ENCODE data around the gene NRARP. TPM values are rescaled to one million over a fixed set of nuclear protein-coding genes. Genes with fewer than 3 reads are reported as not detected.

The NRARP gene
- total and polyA plus RNA-seq, 7 donors, result 0.73 to 7.5 (median 3.5) TPM

DNA sequence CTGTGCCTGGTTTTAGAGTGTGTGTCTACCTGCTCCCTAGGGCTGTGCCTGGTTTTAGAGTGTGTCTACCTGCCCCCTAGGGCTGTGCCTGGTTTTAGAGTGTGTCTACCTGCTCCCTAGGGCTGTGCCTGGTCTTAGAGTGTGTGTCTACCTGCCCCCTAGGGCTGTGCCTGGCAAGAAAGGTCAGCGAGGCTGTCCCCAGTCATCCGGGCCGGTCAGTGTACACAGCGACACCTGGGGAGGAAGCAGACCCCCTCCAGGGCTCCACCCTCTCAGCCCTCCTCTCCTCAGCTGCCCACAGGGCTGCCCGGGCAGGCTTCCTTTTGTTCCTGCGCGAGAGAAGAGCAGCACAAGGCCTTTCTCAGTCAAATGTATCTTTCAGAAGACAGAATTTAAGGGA lies 4.1 kb downstream of the NRARP start:
- Histone ChIP-seq H3K4me3 (peak overlapping the region; percentile 66), H3K9me3 (no peaks in the 10 kb centered on the region), H3K36me3 (ENCODE audit: insufficient read depth in 1 of 2, low read depth in 1 of 2) (no peaks in the 10 kb centered on the region), H3K4me1 (peaks cover 7% of the 10 kb centered on the region), H3K27ac (peak overlapping the region; percentile 50), H3K27me3 (ENCODE audit: insufficient read depth in 3 of 3, low read length in 2 of 3) (peaks cover 0 to 87% (median 32%) of the 10 kb centered on the region in 3 donors)
- intact Hi-C loops (cut with DNase I), result loop anchor here (2.0 to 10.0 kb wide), 3 partner anchors 109 to 227 kb away; no protein-coding TSS in a partner anchor
- 52 to 81% (median 70%) methylated on average over 7 of the region's 7 CpGs for WGBS, 3 donors
- TF ChIP-seq, protein P1, sequence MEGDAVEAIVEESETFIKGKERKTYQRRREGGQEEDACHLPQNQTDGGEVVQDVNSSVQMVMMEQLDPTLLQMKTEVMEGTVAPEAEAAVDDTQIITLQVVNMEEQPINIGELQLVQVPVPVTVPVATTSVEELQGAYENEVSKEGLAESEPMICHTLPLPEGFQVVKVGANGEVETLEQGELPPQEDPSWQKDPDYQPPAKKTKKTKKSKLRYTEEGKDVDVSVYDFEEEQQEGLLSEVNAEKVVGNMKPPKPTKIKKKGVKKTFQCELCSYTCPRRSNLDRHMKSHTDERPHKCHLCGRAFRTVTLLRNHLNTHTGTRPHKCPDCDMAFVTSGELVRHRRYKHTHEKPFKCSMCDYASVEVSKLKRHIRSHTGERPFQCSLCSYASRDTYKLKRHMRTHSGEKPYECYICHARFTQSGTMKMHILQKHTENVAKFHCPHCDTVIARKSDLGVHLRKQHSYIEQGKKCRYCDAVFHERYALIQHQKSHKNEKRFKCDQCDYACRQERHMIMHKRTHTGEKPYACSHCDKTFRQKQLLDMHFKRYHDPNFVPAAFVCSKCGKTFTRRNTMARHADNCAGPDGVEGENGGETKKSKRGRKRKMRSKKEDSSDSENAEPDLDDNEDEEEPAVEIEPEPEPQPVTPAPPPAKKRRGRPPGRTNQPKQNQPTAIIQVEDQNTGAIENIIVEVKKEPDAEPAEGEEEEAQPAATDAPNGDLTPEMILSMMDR (IDR thresholded peaks at IDR 0.05), result no peak
- ATAC-seq (no peak), DNase-seq (no peak)

DNA sequence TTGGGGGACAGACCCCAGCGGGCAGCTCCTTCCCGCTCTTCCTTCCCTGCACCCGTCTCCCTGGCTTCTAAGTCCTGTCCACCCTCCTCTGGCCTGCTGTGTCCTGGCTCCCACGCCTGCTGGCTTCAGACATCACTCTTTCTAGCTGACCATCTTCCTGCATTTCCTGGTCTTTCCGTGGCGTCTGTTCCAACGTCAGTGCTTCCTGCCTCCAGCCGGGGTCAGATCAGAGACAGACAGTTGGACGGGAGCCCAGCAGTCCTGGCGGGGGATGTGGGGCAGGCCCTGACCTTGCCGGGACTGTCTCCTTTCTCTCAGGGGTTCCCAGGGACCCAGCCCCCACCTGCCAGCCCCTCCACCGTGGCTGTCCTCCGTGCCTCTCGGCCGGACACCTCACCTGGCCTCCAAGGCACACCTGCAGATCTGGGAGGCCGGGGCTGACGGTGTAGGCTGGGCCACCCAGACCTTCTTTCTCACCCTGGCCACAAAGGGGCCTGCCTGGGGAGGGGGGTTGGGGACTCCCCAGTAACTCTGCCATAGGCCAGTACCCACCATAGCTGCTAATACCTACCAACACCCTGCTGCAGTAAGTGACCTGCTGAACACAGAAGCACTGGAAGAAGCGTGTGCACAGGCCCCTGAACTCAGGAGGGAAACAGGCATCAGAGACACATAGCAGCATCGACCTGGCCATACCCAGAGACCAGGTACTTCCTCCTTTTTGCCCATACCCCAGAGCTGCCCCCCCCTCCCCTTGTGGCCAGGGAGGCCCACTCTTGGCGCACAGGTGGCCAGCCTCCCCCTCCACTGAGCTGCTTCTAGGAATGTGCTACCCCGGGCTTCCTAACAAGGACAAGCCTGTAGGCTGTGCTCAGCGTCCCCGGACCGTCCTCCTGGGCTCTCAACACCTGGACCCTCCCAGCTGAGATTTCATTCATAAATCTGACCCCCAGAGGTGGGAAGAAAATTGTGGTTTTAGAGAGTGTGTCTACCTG lies 5.1 kb downstream of the NRARP start:
- Histone ChIP-seq H3K9me3 (no peaks in the 10 kb centered on the region), H3K4me1 (peaks cover 7% of the 10 kb centered on the region), H3K27ac (peak overlapping the region; percentile 58), H3K4me3 (peak overlapping the region; percentile 59), H3K36me3 (ENCODE audit: insufficient read depth in 1 of 2, low read depth in 1 of 2) (no peaks in the 10 kb centered on the region), H3K27me3 (ENCODE audit: insufficient read depth in 3 of 3, low read length in 2 of 3) (peaks cover 0 to 85% (median 32%) of the 10 kb centered on the region in 3 donors)
- DNase-seq, result no peak
- ATAC-seq, result peak in 2 of 4 donors; percentile 11 to 18
- intact Hi-C loops (cut with DNase I), result loop anchor here (2.0 to 10.0 kb wide), 3 partner anchors 110 to 228 kb away; no protein-coding TSS in a partner anchor
- TF ChIP-seq, protein P1 (IDR thresholded peaks at IDR 0.05), result no peak
- WGBS, 3 donors, result 51 to 60% (median 57%) methylated on average over 24 of the region's 24 CpGs

DNA sequence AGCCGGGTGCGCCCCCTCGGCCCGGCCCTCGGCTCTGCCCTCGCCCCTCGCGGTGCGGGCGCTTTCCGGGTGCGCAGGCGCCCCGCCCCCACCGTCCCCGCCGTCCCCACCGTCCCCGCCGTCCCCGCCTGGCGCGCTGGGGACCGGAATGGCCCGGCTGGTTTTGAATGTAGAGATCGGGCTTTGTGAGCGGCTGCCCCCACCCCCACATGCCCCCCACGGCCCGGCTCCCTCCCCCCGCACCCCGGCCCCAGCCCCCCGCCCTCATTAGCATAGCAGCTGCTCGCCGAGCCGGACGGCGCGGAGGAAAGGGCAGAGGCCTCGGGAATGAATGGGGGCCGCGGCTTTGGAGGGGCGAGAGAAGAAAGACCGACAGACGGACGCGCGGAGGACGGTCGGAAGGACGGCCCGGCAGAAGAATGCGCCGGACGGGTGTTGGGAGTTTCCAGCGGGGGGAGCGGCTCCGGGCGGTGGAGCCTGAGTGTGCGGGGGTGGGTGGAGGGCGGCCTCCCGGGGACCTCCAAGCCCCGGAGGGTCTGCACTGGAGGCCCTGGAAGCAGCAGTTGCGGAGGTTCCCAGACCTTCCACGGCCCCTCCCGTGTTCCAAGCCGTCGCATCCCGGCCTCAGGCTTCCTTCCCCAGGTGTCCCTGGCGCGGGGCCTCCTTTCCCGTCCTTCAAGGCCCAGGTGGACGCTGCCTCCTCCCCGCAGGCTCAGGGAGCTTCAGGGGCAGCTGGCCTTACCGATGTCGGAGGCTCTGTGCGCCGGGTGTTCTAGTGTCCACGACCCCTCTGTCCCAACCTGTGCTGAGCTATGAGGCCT lies 6.0 kb downstream of the NRARP start:
- TF ChIP-seq, protein P1 (IDR thresholded peaks at IDR 0.05), result no peak
- Histone ChIP-seq H3K27ac (peak overlapping the region; percentile 58), H3K4me3 (peak overlapping the region; percentile 59), H3K9me3 (no peaks in the 10 kb centered on the region), H3K27me3 (ENCODE audit: insufficient read depth in 3 of 3, low read length in 2 of 3) (peaks cover 0 to 79% (median 32%) of the 10 kb centered on the region in 3 donors), H3K36me3 (ENCODE audit: insufficient read depth in 1 of 2, low read depth in 1 of 2) (no peaks in the 10 kb centered on the region), H3K4me1 (peaks cover 7% of the 10 kb centered on the region)
- no peak for DNase-seq
- 10 to 17% (median 17%) methylated on average over 31 to 78 of the region's 78 CpGs for WGBS, 3 donors
- intact Hi-C loops (cut with DNase I), result loop anchor here (2.0 to 10.0 kb wide), 3 partner anchors 111 to 229 kb away; no protein-coding TSS in a partner anchor
- peak in 1 of 4 donors; percentile 4 for ATAC-seq

DNA sequence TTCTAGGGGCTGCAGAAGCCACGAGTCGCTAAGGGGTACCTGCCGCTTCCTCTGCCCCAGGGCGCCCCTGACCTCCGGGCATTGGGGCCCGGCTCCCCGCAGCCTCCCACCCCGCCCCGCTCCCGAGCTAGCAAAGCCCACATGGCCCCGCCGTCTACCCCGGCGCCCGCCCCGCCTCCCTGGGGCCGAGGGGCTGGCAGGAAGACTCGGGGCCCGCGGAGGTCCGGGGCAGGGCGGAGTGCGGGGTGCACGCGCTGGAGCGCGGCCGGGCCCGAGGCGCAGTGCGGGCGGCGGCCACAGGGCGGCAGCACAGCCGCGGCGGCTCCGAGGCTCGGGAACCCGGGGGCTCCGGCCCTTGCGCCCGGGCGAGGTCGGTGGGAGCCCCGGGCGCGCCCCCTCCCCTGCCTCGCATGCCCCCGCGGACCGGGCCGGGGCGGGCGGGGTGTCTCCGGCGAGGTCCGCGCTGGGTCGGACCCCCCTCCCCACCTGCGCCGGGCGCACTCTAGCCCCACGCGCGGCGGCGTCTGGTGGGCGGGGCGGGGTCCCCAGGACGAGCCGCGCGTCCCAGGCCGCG lies 6.7 kb downstream of the NRARP start:
- H3K4me1 ChIP-seq, result peaks cover under 1% of the 10 kb centered on the region
- H3K36me3 ChIP-seq (ENCODE audit: insufficient read depth in 1 of 2, low read depth in 1 of 2), result no peaks in the 10 kb centered on the region
- WGBS, 3 donors, result 1 to 2% (median 2%) methylated on average over 33 to 76 of the region's 76 CpGs
- intact Hi-C loops (cut with DNase I), result loop anchor here (5.0 to 10.0 kb wide), 2 partner anchors 112 to 229 kb away; no protein-coding TSS in a partner anchor
- no peaks in the 10 kb centered on the region for H3K9me3 ChIP-seq
- H3K27me3 ChIP-seq (ENCODE audit: insufficient read depth in 3 of 3, low read length in 2 of 3), result peaks cover 0 to 74% (median 32%) of the 10 kb centered on the region in 3 donors
- ATAC-seq, result peak; percentile 55 to 78 (median 73)
- H3K4me3 ChIP-seq, result peak overlapping the region; percentile 59
- DNase-seq, result no peak
- TF ChIP-seq, protein P1 (IDR thresholded peaks at IDR 0.05), result peak; percentile 77
- peak overlapping the region; percentile 58 for H3K27ac ChIP-seq
